Loucy (cell line): ENCODE data around the gene PVALB.

ENCODE experiments used
- CTCF ChIP-seq: fragments of 200-600 bp; sonication (generic); conservative IDR thresholded peaks from 2 replicates; pipeline ENCODE4 v1.5.1; 2014; ENCODE audit warnings: mild to moderate bottlenecking, antibody characterized with exemption, low read length
- EZH2phosphoT487 ChIP-seq: fragments of 200-600 bp; IDR thresholded peaks from 2 replicates; pipeline ENCODE4 v1.6.1; 2018; ENCODE audit warnings: antibody characterized with exemption, mild to moderate bottlenecking, moderate library complexity, borderline replicate concordance

GRCh38 chr22:36839356-36840073 is 22.7 kb upstream of the PVALB start:
- TF ChIP-seq CTCF: no peak
- TF ChIP-seq EZH2phosphoT487: no peak
